ENCODE measurements around the gene PIRT. TPM values are rescaled to one million over a fixed set of nuclear protein-coding genes. Genes with fewer than 3 reads are reported as not detected.

PIRT gene
- total RNA-seq, 1 experiment from 2014 or later: not detected

DNA sequence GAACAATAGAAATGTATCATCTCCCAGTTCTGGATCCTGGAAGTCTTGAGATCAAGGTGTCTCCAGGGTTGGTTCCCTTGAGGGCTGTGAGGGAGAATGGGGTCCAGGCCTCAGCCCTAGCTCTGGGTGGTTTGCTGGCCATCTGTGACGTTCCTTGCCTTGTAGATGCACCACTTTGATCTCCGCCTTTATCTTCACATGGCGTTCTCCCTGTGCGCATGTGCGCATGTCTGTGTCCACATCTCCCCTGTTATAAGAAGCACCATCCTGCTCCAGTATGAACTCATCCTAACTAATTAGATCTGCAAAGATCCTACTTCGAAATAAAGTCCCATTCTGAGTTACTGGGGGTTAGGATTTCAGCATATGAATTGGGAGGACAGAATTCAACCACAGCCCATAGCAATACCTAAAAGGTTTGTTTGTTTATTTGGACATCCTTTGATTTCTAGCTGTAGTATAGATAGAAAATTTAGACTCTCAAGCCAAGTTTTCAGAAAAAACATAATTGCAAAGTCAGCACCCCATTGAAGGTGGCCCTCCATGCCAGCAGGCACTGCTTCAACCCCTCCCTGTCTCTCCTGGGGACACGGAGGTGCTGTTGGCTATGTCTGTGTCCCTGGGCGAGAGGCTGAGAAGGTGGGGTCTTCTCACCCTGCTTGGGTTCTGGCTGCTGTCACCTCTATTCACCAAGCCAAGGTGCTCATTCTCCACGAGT, 31.2 kb downstream of the PIRT start:
- no peak for DNase-seq (ENCODE audit: low read depth in 1 of 2, low spot score in 2 of 2)
- no peak overlapping the region for H3K27ac ChIP-seq

GRCh38 chr17:10805911-10806310, 32.0 kb downstream of the PIRT start:
- Histone ChIP-seq H3K4me3 (no peak overlapping the region), H3K9me3 (replicated peaks) (no peaks in the 10 kb centered on the region), H3K4me1 (replicated peaks) (no peaks in the 10 kb centered on the region), H3K27me3 (replicated peaks) (no peaks in the 10 kb centered on the region), H3K27ac (no peak overlapping the region), H3K36me3 (no peaks in the 10 kb centered on the region)
- DNase-seq (ENCODE audit: low read depth in 1 of 2, low spot score in 2 of 2): no peak

More for the DNA sequence above, 31.2 kb downstream of the PIRT start:
- H3K9me3 ChIP-seq (replicated peaks): no peaks in the 10 kb centered on the region
- H3K4me1 ChIP-seq (replicated peaks): no peaks in the 10 kb centered on the region
- no peak overlapping the region for H3K4me3 ChIP-seq
- no peaks in the 10 kb centered on the region for H3K36me3 ChIP-seq
- H3K27me3 ChIP-seq (replicated peaks): no peaks in the 10 kb centered on the region

DNA sequence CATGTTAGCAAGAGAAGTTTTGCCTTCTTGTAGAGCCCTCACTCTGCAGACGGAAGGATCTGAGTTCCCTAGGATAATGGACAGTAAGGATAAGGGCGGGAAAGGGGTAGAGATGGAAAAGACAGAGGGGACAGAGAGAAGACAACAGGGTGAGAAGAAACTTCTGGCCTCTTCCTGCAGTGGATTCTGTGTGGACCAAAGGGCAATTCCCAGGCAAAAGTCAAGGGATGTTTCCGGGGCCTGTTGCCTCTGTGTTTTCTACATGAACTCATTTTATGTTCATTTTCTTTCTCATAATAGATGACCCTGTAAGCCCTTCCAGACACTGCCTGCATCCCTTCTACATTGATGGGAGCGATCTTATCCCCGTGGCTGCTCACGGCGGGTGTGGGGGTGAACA, 33.3 kb downstream of the PIRT start:
- Histone ChIP-seq H3K27me3 (replicated peaks) (no peaks in the 10 kb centered on the region), H3K9me3 (replicated peaks) (no peaks in the 10 kb centered on the region)
- DNase-seq (ENCODE audit: low read depth in 1 of 2, low spot score in 2 of 2): no peak

GRCh38 chr17:10803830-10804475, 33.9 kb downstream of the PIRT start, which contains the start of gene TMEM238L:
Gene TMEM238L, minus strand, starts transcription at chr17:10804099. Its CDS starts 136 bp downstream, at chr17:10803963.
- Histone ChIP-seq H3K27ac (no peak within 1 kb of the TSS), H3K4me1 (replicated peaks) (no peaks in the 10 kb centered on the region), H3K36me3 (no peaks in the 10 kb centered on the region), H3K4me3 (no peak within 1 kb of the TSS), H3K27me3 (replicated peaks) (no peaks in the 10 kb centered on the region), H3K9me3 (replicated peaks) (no peaks in the 10 kb centered on the region)
- no peak for DNase-seq (ENCODE audit: low read depth in 1 of 2, low spot score in 2 of 2)

More for the DNA sequence above, 33.3 kb downstream of the PIRT start:
- no peak overlapping the region for H3K27ac ChIP-seq
- H3K36me3 ChIP-seq: no peaks in the 10 kb centered on the region
- H3K4me3 ChIP-seq: no peak overlapping the region
- no peaks in the 10 kb centered on the region for H3K4me1 ChIP-seq (replicated peaks)

- H3K27ac ChIP-seq: no peak overlapping the region
- no peaks in the 10 kb centered on the region for H3K9me3 ChIP-seq (replicated peaks)
- no peak overlapping the region for H3K4me3 ChIP-seq
- no peak for DNase-seq (ENCODE audit: low read depth in 1 of 2, low spot score in 2 of 2)
- H3K36me3 ChIP-seq: no peaks in the 10 kb centered on the region
- H3K27me3 ChIP-seq (replicated peaks): no peaks in the 10 kb centered on the region
- H3K4me1 ChIP-seq (replicated peaks): no peaks in the 10 kb centered on the region
These were observed 34.5 kb downstream of the PIRT start for GRCh38 chr17:10803350-10803749.

DNA sequence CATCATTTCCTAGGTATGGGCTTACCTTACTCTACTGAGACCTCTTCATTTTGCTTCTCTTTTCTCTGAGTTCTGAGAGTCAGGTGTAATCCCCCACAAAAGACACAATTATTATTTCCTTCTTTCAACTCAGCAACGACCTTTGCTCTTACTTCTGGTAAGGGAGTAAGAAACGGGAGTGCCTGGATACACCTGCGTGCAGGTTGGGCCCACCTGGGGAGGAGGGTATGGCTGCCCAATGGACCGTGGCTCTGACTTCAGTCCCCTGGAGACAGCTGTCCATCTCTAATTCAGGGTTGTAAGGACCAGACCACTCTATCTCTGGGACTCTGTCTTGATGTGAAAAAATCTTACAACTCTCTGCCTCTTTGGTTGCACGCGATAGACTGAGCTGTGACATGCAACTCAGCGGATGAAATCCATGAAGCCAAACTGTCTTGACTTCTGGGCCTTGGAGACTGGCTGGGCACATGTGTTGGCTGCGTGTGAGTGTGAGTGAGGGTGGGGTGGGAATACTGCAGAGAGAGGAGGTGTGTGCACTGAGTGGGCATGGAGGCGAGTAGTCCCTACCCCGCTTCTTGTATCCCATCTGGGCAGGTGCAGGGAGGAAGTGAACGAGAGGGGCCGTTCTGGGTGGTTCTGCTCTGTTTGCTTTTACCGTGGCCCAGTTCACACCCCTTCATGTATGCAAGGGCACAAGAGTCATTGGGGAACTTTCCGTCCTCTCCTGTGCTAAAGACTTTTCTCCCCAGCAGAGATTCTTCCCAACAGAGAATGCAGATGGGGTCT, 35.2 kb downstream of the PIRT start:
- no peaks in the 10 kb centered on the region for H3K9me3 ChIP-seq (replicated peaks)
- no peak for DNase-seq (ENCODE audit: low read depth in 1 of 2, low spot score in 2 of 2)
- H3K4me1 ChIP-seq (replicated peaks): no peaks in the 10 kb centered on the region
- no peaks in the 10 kb centered on the region for H3K27me3 ChIP-seq (replicated peaks)
- H3K4me3 ChIP-seq: no peak overlapping the region
- no peaks in the 10 kb centered on the region for H3K36me3 ChIP-seq
- no peak overlapping the region for H3K27ac ChIP-seq

DNA sequence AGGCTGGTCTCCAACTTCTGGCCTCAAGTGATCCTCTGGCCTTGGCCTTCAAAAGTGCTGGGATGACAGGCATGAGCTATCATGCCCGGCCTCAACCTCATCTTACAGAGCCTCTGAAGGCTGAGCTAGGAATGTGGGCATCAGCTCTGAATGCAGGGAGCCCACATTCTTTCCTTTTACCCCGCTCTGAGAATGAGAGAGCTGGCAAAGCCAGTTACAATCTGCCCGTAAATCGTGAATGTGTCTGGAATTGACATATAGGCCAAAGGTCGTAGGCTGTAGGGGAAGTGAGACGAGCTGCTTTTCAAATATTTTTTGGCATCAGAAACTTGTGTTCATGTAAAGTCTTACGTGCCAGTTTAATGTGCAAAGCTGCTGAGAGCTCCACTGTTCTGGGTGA, 38.5 kb downstream of the PIRT start:
- DNase-seq (ENCODE audit: low read depth in 1 of 2, low spot score in 2 of 2): no peak
- H3K4me1 ChIP-seq (replicated peaks): no peaks in the 10 kb centered on the region
- no peak overlapping the region for H3K4me3 ChIP-seq
- H3K27me3 ChIP-seq (replicated peaks): no peaks in the 10 kb centered on the region
- H3K9me3 ChIP-seq (replicated peaks): no peaks in the 10 kb centered on the region
- H3K36me3 ChIP-seq: no peaks in the 10 kb centered on the region
- H3K27ac ChIP-seq: no peak overlapping the region

GRCh38 chr17:10798910-10799309, 39.0 kb downstream of the PIRT start:
- no peaks in the 10 kb centered on the region for H3K36me3 ChIP-seq

DNA sequence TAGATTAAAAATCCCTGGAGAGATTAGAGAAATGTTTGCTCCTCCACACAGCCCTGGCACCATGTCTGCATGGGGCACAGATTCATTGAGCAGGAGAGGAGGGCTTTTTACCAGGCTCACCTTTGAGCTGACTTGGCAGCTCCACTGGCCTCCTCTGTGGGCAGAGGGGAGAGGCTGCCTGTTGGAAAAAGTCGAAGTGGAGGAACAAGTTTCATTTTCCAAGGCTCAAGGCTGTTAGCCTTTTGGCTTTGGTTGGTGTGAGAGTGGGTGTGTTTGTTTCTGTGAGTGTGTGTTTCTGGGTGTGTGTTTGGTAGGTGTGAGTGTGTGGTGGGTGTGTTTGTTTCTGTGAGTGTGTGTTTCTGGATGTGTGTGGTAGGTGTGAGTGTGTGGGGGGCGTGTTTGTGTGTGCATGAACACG, 39.5 kb downstream of the PIRT start:
- H3K4me1 ChIP-seq (replicated peaks): no peaks in the 10 kb centered on the region
- no peaks in the 10 kb centered on the region for H3K36me3 ChIP-seq
- DNase-seq (ENCODE audit: low read depth in 1 of 2, low spot score in 2 of 2): no peak
- no peak overlapping the region for H3K27ac ChIP-seq
- H3K27me3 ChIP-seq (replicated peaks): no peaks in the 10 kb centered on the region
- H3K9me3 ChIP-seq (replicated peaks): no peaks in the 10 kb centered on the region
- no peak overlapping the region for H3K4me3 ChIP-seq

More at GRCh38 chr17:10798910-10799309, 39.0 kb downstream of the PIRT start:
- Histone ChIP-seq H3K4me1 (replicated peaks) (no peaks in the 10 kb centered on the region), H3K27me3 (replicated peaks) (no peaks in the 10 kb centered on the region), H3K9me3 (replicated peaks) (no peaks in the 10 kb centered on the region), H3K4me3 (no peak overlapping the region), H3K27ac (no peak overlapping the region)
- no peak for DNase-seq (ENCODE audit: low read depth in 1 of 2, low spot score in 2 of 2)

- no peaks in the 10 kb centered on the region for H3K9me3 ChIP-seq (replicated peaks)
- H3K27ac ChIP-seq: no peak overlapping the region
- no peaks in the 10 kb centered on the region for H3K4me1 ChIP-seq (replicated peaks)
- no peaks in the 10 kb centered on the region for H3K36me3 ChIP-seq
- no peak for DNase-seq (ENCODE audit: low read depth in 1 of 2, low spot score in 2 of 2)
- H3K4me3 ChIP-seq: no peak overlapping the region
- H3K27me3 ChIP-seq (replicated peaks): no peaks in the 10 kb centered on the region
These were observed 40.2 kb downstream of the PIRT start for GRCh38 chr17:10797476-10798328.

- H3K36me3 ChIP-seq: no peaks in the 10 kb centered on the region
- no peaks in the 10 kb centered on the region for H3K27me3 ChIP-seq (replicated peaks)
- H3K4me1 ChIP-seq (replicated peaks): no peaks in the 10 kb centered on the region
- peak in 1 of 2 experiments; percentile 2 for DNase-seq (ENCODE audit: low read depth in 1 of 2, low spot score in 2 of 2)
- no peak overlapping the region for H3K27ac ChIP-seq
- H3K4me3 ChIP-seq: no peak overlapping the region
- no peaks in the 10 kb centered on the region for H3K9me3 ChIP-seq (replicated peaks)
These were observed 44.1 kb downstream of the PIRT start for GRCh38 chr17:10793816-10794215.

- Histone ChIP-seq H3K27ac (no peak overlapping the region), H3K4me3 (no peak overlapping the region), H3K4me1 (replicated peaks) (no peaks in the 10 kb centered on the region), H3K9me3 (replicated peaks) (no peaks in the 10 kb centered on the region), H3K36me3 (no peaks in the 10 kb centered on the region), H3K27me3 (replicated peaks) (no peaks in the 10 kb centered on the region)
- peak in 1 of 2 experiments; percentile 3 for DNase-seq (ENCODE audit: low read depth in 1 of 2, low spot score in 2 of 2)
These were observed 44.6 kb downstream of the PIRT start for GRCh38 chr17:10793256-10793655.

DNA sequence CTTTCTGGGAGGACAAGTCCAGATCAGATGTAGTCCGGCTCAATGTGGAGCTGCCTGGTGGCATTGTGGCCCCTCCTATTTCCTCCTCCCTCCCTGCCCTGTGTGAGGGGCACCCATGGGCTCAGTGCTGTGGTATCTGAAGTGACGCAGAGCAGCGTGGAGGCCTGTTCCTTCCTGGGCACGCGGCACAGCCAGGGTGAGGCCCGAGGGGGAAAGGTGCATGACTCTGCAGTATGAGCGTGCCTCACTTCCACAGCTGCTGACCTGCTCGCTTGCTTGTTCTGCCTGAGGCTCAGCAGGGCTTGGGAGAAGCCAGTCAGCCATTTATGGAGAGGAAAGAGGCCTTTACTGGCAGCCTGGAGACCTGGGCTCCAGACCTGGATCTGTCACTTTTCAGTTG, 45.7 kb downstream of the PIRT start:
- DNase-seq (ENCODE audit: low read depth in 1 of 2, low spot score in 2 of 2): no peak

More for the DNA sequence above, 45.7 kb downstream of the PIRT start:
- Histone ChIP-seq H3K27me3 (replicated peaks) (no peaks in the 10 kb centered on the region), H3K4me1 (replicated peaks) (no peaks in the 10 kb centered on the region), H3K4me3 (no peak overlapping the region), H3K9me3 (replicated peaks) (no peaks in the 10 kb centered on the region), H3K36me3 (no peaks in the 10 kb centered on the region), H3K27ac (no peak overlapping the region)
